ENCODE results near the gene TUBGCP2.

TUBGCP2 gene

GRCh38 chr10:133298466-133298865 lies 10.2 kb downstream of the TUBGCP2 start:
- H3K4me3 ChIP-seq (ENCODE audit: low read depth, low read length): no peak overlapping the region
- TF ChIP-seq, protein P1, sequence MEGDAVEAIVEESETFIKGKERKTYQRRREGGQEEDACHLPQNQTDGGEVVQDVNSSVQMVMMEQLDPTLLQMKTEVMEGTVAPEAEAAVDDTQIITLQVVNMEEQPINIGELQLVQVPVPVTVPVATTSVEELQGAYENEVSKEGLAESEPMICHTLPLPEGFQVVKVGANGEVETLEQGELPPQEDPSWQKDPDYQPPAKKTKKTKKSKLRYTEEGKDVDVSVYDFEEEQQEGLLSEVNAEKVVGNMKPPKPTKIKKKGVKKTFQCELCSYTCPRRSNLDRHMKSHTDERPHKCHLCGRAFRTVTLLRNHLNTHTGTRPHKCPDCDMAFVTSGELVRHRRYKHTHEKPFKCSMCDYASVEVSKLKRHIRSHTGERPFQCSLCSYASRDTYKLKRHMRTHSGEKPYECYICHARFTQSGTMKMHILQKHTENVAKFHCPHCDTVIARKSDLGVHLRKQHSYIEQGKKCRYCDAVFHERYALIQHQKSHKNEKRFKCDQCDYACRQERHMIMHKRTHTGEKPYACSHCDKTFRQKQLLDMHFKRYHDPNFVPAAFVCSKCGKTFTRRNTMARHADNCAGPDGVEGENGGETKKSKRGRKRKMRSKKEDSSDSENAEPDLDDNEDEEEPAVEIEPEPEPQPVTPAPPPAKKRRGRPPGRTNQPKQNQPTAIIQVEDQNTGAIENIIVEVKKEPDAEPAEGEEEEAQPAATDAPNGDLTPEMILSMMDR (IDR thresholded peaks at IDR 0.05; ENCODE audit: low read depth, low read length, missing control alignments): no peak
- DNase-seq (ENCODE audit: low read depth): no peak

GRCh38 chr10:133297504-133297903 lies 11.2 kb downstream of the TUBGCP2 start:
- DNase-seq (ENCODE audit: low read depth): no peak
- TF ChIP-seq, protein P1 (IDR thresholded peaks at IDR 0.05; ENCODE audit: low read depth, low read length, missing control alignments): no peak

DNA sequence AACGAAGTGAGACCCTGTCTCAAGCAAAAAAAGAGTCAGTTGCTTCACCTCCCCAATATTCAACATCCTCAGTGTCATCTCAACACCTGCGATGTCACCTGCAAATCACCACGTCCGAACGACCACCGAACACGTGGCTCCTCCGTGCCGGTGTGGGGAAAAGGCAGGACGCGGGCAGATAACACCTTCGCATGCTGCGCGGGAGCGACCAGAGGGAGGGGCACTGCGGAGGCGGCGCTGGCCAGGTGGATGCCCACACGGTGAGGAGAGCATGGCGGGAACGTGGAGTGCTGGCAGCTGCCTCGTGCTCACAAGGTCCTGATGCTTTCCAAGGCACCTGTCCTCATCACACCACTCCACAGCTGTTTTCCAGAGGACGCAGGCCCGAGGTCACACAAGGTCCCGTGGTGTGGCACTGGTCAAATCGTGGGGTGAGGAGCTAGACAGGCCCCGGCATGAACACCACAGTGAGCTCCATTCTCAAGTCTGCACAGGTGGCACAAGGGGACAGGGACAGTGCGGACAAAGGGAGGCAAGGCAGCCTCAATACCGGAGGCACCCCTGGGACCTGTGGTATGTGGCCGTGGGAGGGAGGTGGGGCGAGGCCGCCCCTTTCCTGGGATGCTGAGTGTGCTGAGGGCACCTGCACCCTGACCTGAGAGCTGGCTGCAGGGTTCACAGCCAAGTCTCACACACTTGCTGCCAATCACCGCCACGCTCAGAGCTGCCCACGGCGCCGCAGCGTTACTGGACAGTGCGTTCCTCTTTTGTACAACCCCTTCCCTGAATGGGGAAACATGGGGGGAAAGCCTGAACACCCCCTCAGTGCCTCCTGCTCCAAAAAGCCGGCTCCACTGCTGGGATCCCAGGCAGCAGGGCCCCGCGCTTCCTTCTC lies 13.0 kb downstream of the TUBGCP2 start:
- DNase-seq (ENCODE audit: low read depth): no peak
- no peak overlapping the region for H3K4me3 ChIP-seq (ENCODE audit: low read depth, low read length)
- TF ChIP-seq, protein P1 (IDR thresholded peaks at IDR 0.05; ENCODE audit: low read depth, low read length, missing control alignments): no peak

More at GRCh38 chr10:133297504-133297903, 11.2 kb downstream of the TUBGCP2 start:
- H3K4me3 ChIP-seq (ENCODE audit: low read depth, low read length): no peak overlapping the region

DNA sequence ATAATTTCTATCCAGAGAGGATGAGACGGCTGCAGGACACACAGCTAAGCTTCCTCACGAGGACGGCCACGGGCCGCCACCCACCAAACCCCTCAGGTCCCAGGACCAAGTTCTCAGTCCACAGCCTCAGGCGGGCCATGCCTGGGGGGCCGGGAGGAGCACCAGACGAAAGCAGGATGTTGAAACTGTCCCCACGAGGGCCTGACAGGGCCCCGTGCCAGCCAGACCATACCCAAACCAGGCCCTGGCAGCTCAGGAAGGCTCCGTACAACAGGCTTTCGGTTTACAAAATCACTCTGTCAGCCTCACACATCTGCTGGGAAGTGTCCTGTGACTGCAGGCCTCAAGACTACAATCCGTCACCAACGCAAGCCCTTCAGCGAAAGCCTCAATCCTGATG lies 14.5 kb downstream of the TUBGCP2 start:
- DNase-seq (ENCODE audit: low read depth): no peak
- TF ChIP-seq, protein P1 (IDR thresholded peaks at IDR 0.05; ENCODE audit: low read depth, low read length, missing control alignments): no peak
- H3K4me3 ChIP-seq (ENCODE audit: low read depth, low read length): no peak overlapping the region

- TF ChIP-seq, protein P1 (IDR thresholded peaks at IDR 0.05; ENCODE audit: low read depth, low read length, missing control alignments): no peak
- H3K4me3 ChIP-seq (ENCODE audit: low read depth, low read length): no peak overlapping the region
- no peak for DNase-seq (ENCODE audit: low read depth)
Observed at GRCh38 chr10:133293810-133294119, 14.9 kb downstream of the TUBGCP2 start.

GRCh38 chr10:133292919-133293809 lies 15.5 kb downstream of the TUBGCP2 start:
- H3K4me3 ChIP-seq (ENCODE audit: low read depth, low read length): no peak overlapping the region
- no peak for DNase-seq (ENCODE audit: low read depth)
- TF ChIP-seq, protein P1 (IDR thresholded peaks at IDR 0.05; ENCODE audit: low read depth, low read length, missing control alignments): no peak
